Measurements from ENCODE around the gene KIF26B. TPM values are rescaled to one million over a fixed set of nuclear protein-coding genes. Genes with fewer than 3 reads are reported as not detected.

The KIF26B gene
- total RNA-seq, 1 experiment from 2014 or later = 2.3 TPM

GRCh38 chr1:245480393-245481120 lies 325.8 kb downstream of the KIF26B start:
- no peaks in the 10 kb centered on the region for H3K36me3 ChIP-seq (ENCODE audit: insufficient read depth, low read length)
- no peak overlapping the region for H3K4me3 ChIP-seq (ENCODE audit: low read length)
- no peak overlapping the region for H2AFZ ChIP-seq (ENCODE audit: low read length)
- H4K20me1 ChIP-seq (ENCODE audit: insufficient read depth, low read depth, low read length) = no peaks in the 10 kb centered on the region
- H3K4me2 ChIP-seq (ENCODE audit: low read depth, low read length, poor library complexity, severe bottlenecking) = no peak overlapping the region
- no peaks in the 10 kb centered on the region for H3K4me1 ChIP-seq (ENCODE audit: low read length)
- H3K9me3 ChIP-seq (ENCODE audit: low read length) = no peaks in the 10 kb centered on the region
- no peaks in the 10 kb centered on the region for H3K9me2 ChIP-seq (replicated peaks; ENCODE audit: insufficient read depth, low read length)
- no peaks in the 10 kb centered on the region for H3K79me2 ChIP-seq (ENCODE audit: low read length)
- H3K27me3 ChIP-seq (ENCODE audit: low read length) = no peaks in the 10 kb centered on the region
- no peak overlapping the region for H3K27ac ChIP-seq (ENCODE audit: low read length)
- DNase-seq = no peak
- H3K9ac ChIP-seq (ENCODE audit: low read length) = no peak overlapping the region

- Histone ChIP-seq H3K9ac (ENCODE audit: low read length) (no peak overlapping the region), H3K4me3 (ENCODE audit: low read length) (no peak overlapping the region), H3K27me3 (ENCODE audit: low read length) (no peaks in the 10 kb centered on the region), H4K20me1 (ENCODE audit: insufficient read depth, low read depth, low read length) (no peaks in the 10 kb centered on the region), H3K4me2 (ENCODE audit: low read depth, low read length, poor library complexity, severe bottlenecking) (no peak overlapping the region), H2AFZ (ENCODE audit: low read length) (no peak overlapping the region), H3K9me3 (ENCODE audit: low read length) (no peaks in the 10 kb centered on the region), H3K9me2 (replicated peaks; ENCODE audit: insufficient read depth, low read length) (no peaks in the 10 kb centered on the region), H3K79me2 (ENCODE audit: low read length) (no peaks in the 10 kb centered on the region), H3K27ac (ENCODE audit: low read length) (no peak overlapping the region), H3K36me3 (ENCODE audit: insufficient read depth, low read length) (no peaks in the 10 kb centered on the region), H3K4me1 (ENCODE audit: low read length) (no peaks in the 10 kb centered on the region; the same call in 1 of the 2 replicates)
- no peak for DNase-seq
Observed at GRCh38 chr1:245481261-245481660, 326.5 kb downstream of the KIF26B start.

- H3K79me2 ChIP-seq (ENCODE audit: low read length) = no peaks in the 10 kb centered on the region
- H3K4me1 ChIP-seq (ENCODE audit: low read length) = peaks cover 9% of the 10 kb centered on the region
- no peak overlapping the region for H2AFZ ChIP-seq (ENCODE audit: low read length)
- H3K27me3 ChIP-seq (ENCODE audit: low read length) = no peaks in the 10 kb centered on the region; the same call in 1 of the 2 replicates
- no peaks in the 10 kb centered on the region for H4K20me1 ChIP-seq (ENCODE audit: insufficient read depth, low read depth, low read length)
- no peaks in the 10 kb centered on the region for H3K9me2 ChIP-seq (replicated peaks; ENCODE audit: insufficient read depth, low read length)
- no peak overlapping the region for H3K27ac ChIP-seq (ENCODE audit: low read length)
- no peak overlapping the region for H3K9ac ChIP-seq (ENCODE audit: low read length)
- H3K4me3 ChIP-seq (ENCODE audit: low read length) = no peak overlapping the region
- no peaks in the 10 kb centered on the region for H3K36me3 ChIP-seq (ENCODE audit: insufficient read depth, low read length)
- no peaks in the 10 kb centered on the region for H3K9me3 ChIP-seq (ENCODE audit: low read length)
- DNase-seq = no peak
- no peak overlapping the region for H3K4me2 ChIP-seq (ENCODE audit: low read depth, low read length, poor library complexity, severe bottlenecking)
Observed at GRCh38 chr1:245483247-245483646, 328.5 kb downstream of the KIF26B start.

- no peak for DNase-seq
- no peaks in the 10 kb centered on the region for H3K9me3 ChIP-seq (ENCODE audit: low read length)
- H3K9ac ChIP-seq (ENCODE audit: low read length) = no peak overlapping the region
- H3K4me2 ChIP-seq (ENCODE audit: low read depth, low read length, poor library complexity, severe bottlenecking) = no peak overlapping the region
- no peaks in the 10 kb centered on the region; the same call in 1 of the 2 replicates for H3K27me3 ChIP-seq (ENCODE audit: low read length)
- no peak overlapping the region for H3K27ac ChIP-seq (ENCODE audit: low read length)
- peaks cover 18% of the 10 kb centered on the region for H3K4me1 ChIP-seq (ENCODE audit: low read length)
- H3K9me2 ChIP-seq (replicated peaks; ENCODE audit: insufficient read depth, low read length) = no peaks in the 10 kb centered on the region
- H2AFZ ChIP-seq (ENCODE audit: low read length) = no peak overlapping the region
- no peaks in the 10 kb centered on the region for H3K36me3 ChIP-seq (ENCODE audit: insufficient read depth, low read length)
- no peak overlapping the region for H3K4me3 ChIP-seq (ENCODE audit: low read length)
- no peaks in the 10 kb centered on the region for H3K79me2 ChIP-seq (ENCODE audit: low read length)
- no peaks in the 10 kb centered on the region for H4K20me1 ChIP-seq (ENCODE audit: insufficient read depth, low read depth, low read length)
Observed at GRCh38 chr1:245484176-245484575, 329.4 kb downstream of the KIF26B start.

GRCh38 chr1:245485996-245486395 lies 331.2 kb downstream of the KIF26B start:
- H3K4me3 ChIP-seq (ENCODE audit: low read length) = no peak overlapping the region
- no peaks in the 10 kb centered on the region for H3K36me3 ChIP-seq (ENCODE audit: insufficient read depth, low read length)
- DNase-seq = no peak
- H3K9me2 ChIP-seq (replicated peaks; ENCODE audit: insufficient read depth, low read length) = no peaks in the 10 kb centered on the region
- no peaks in the 10 kb centered on the region for H3K9me3 ChIP-seq (ENCODE audit: low read length)
- no peak overlapping the region for H3K27ac ChIP-seq (ENCODE audit: low read length)
- H2AFZ ChIP-seq (ENCODE audit: low read length) = no peak overlapping the region
- H3K79me2 ChIP-seq (ENCODE audit: low read length) = no peaks in the 10 kb centered on the region
- H3K4me2 ChIP-seq (ENCODE audit: low read depth, low read length, poor library complexity, severe bottlenecking) = no peak overlapping the region
- no peaks in the 10 kb centered on the region for H4K20me1 ChIP-seq (ENCODE audit: insufficient read depth, low read depth, low read length)
- peaks cover 26% of the 10 kb centered on the region for H3K4me1 ChIP-seq (ENCODE audit: low read length)
- H3K9ac ChIP-seq (ENCODE audit: low read length) = no peak overlapping the region
- H3K27me3 ChIP-seq (ENCODE audit: low read length) = no peaks in the 10 kb centered on the region; the same call in 1 of the 2 replicates

GRCh38 chr1:245486775-245487470 lies 332.1 kb downstream of the KIF26B start:
- Histone ChIP-seq H3K4me3 (ENCODE audit: low read length) (no peak overlapping the region), H3K4me2 (ENCODE audit: low read depth, low read length, poor library complexity, severe bottlenecking) (no peak overlapping the region), H3K27me3 (ENCODE audit: low read length) (no peaks in the 10 kb centered on the region; the same call in 1 of the 2 replicates), H2AFZ (ENCODE audit: low read length) (no peak overlapping the region), H3K27ac (ENCODE audit: low read length) (no peak overlapping the region), H3K4me1 (ENCODE audit: low read length) (peaks cover 26% of the 10 kb centered on the region), H3K79me2 (ENCODE audit: low read length) (no peaks in the 10 kb centered on the region), H3K36me3 (ENCODE audit: insufficient read depth, low read length) (no peaks in the 10 kb centered on the region), H4K20me1 (ENCODE audit: insufficient read depth, low read depth, low read length) (no peaks in the 10 kb centered on the region), H3K9me3 (ENCODE audit: low read length) (no peaks in the 10 kb centered on the region), H3K9ac (ENCODE audit: low read length) (no peak overlapping the region), H3K9me2 (replicated peaks; ENCODE audit: insufficient read depth, low read length) (no peaks in the 10 kb centered on the region)
- no peak for DNase-seq

- H3K9ac ChIP-seq (ENCODE audit: low read length) = no peak overlapping the region
- no peaks in the 10 kb centered on the region for H3K9me3 ChIP-seq (ENCODE audit: low read length)
- no peak overlapping the region; the same call in 1 of the 2 replicates for H2AFZ ChIP-seq (ENCODE audit: low read length)
- H3K4me3 ChIP-seq (ENCODE audit: low read length) = peak overlapping the region; percentile 4; the same call in 1 of the 2 replicates
- H3K4me2 ChIP-seq (ENCODE audit: low read depth, low read length, poor library complexity, severe bottlenecking) = peak overlapping the region; percentile 58
- H3K27me3 ChIP-seq (ENCODE audit: low read length) = no peaks in the 10 kb centered on the region; the same call in 1 of the 2 replicates
- peaks cover 32% of the 10 kb centered on the region for H3K4me1 ChIP-seq (ENCODE audit: low read length)
- DNase-seq = peak; percentile 57
- no peak overlapping the region for H3K27ac ChIP-seq (ENCODE audit: low read length)
- no peaks in the 10 kb centered on the region for H4K20me1 ChIP-seq (ENCODE audit: insufficient read depth, low read depth, low read length)
- H3K36me3 ChIP-seq (ENCODE audit: insufficient read depth, low read length) = no peaks in the 10 kb centered on the region
- H3K9me2 ChIP-seq (replicated peaks; ENCODE audit: insufficient read depth, low read length) = no peaks in the 10 kb centered on the region
- no peaks in the 10 kb centered on the region for H3K79me2 ChIP-seq (ENCODE audit: low read length)
Observed at GRCh38 chr1:245488346-245489129, 333.8 kb downstream of the KIF26B start.

- no peak for DNase-seq
- Histone ChIP-seq H4K20me1 (ENCODE audit: insufficient read depth, low read depth, low read length) (no peaks in the 10 kb centered on the region), H3K4me3 (ENCODE audit: low read length) (no peak overlapping the region), H3K36me3 (ENCODE audit: insufficient read depth, low read length) (no peaks in the 10 kb centered on the region), H3K4me2 (ENCODE audit: low read depth, low read length, poor library complexity, severe bottlenecking) (peak overlapping the region; percentile 58), H3K9me2 (replicated peaks; ENCODE audit: insufficient read depth, low read length) (no peaks in the 10 kb centered on the region), H3K27ac (ENCODE audit: low read length) (no peak overlapping the region), H3K27me3 (ENCODE audit: low read length) (no peaks in the 10 kb centered on the region; the same call in 1 of the 2 replicates), H3K4me1 (ENCODE audit: low read length) (peaks cover 32% of the 10 kb centered on the region), H3K79me2 (ENCODE audit: low read length) (no peaks in the 10 kb centered on the region), H2AFZ (ENCODE audit: low read length) (no peak overlapping the region), H3K9me3 (ENCODE audit: low read length) (no peaks in the 10 kb centered on the region), H3K9ac (ENCODE audit: low read length) (no peak overlapping the region)
Observed at GRCh38 chr1:245489838-245490237, 335.1 kb downstream of the KIF26B start.
